BLaER1 treated with 17β-estradiol and CSF1 and Interleukin-3, amounts not matched to agents 10 nM and 100 nM (cell line): ENCODE data around the gene SST.
A peak's percentile ranks its signal among the peaks of the same experiment; 100 is the strongest.

Experiments used
- H3K27ac ChIP-seq, 11 experiments: shearing (Covaris generic); formaldehyde crosslinking; 2 replicates each; pipeline ENCODE4 v1.8.1; 2022
- H3K27me3 ChIP-seq, 11 experiments: shearing (Covaris generic); formaldehyde crosslinking; 2 replicates each; pipeline ENCODE4 v1.8.1; 2022
- H3K36me3 ChIP-seq, 11 experiments: shearing (Covaris generic); formaldehyde crosslinking; 2 replicates each; pipeline ENCODE4 v1.8.1; 2022
- H3K4me1 ChIP-seq, 10 experiments: shearing (Covaris generic); formaldehyde crosslinking; 2 replicates each; pipeline ENCODE4 v1.8.1; 2022
- H3K4me2 ChIP-seq, 11 experiments: shearing (Covaris generic); formaldehyde crosslinking; 2 replicates each; pipeline ENCODE4 v1.8.1; 2022
- H3K4me3 ChIP-seq, 10 experiments: shearing (Covaris generic); formaldehyde crosslinking; 2 replicates each; pipeline ENCODE4 v1.8.1; 2022
- H3K9ac ChIP-seq, 11 experiments: shearing (Covaris generic); formaldehyde crosslinking; 2 replicates each; pipeline ENCODE4 v1.8.1; 2022
- H3K9me3 ChIP-seq, 11 experiments: shearing (Covaris generic); formaldehyde crosslinking; replicated peaks in 1 of 11; 2 replicates each; pipeline ENCODE4 v1.8.1; 2022
- H4K20me1 ChIP-seq, 11 experiments: shearing (Covaris generic); formaldehyde crosslinking; 2 replicates each; pipeline ENCODE4 v1.8.1; 2022
- Cebpa-rat ChIP-seq, 11 experiments: shearing (Covaris generic); IDR thresholded peaks; 2 replicates each; pipeline ENCODE4 v1.8.1; 2022

The SST gene

GRCh38 chr3:187706971-187707370 is 36.8 kb upstream of the SST start:
- Histone ChIP-seq H3K4me1 (peaks cover 0 to 8% (median 0%) of the 10 kb centered on the region in 10 experiments; a peak in 1 of 20 replicates), H3K4me2 (peak overlapping the region in 1 of 11 experiments; percentile 26; a peak in 2 of 22 replicates), H3K27me3 (no peaks in the 10 kb centered on the region), H3K36me3 (no peaks in the 10 kb centered on the region), H3K9me3 (no peaks in the 10 kb centered on the region), H3K4me3 (no peak overlapping the region), H4K20me1 (no peaks in the 10 kb centered on the region), H3K27ac (no peak overlapping the region), H3K9ac (no peak overlapping the region)
- TF ChIP-seq Cebpa-rat (IDR thresholded peaks at IDR 0.05) = no peak

- H4K20me1 ChIP-seq = no peaks in the 10 kb centered on the region
- H3K27ac ChIP-seq = no peak overlapping the region
- no peaks in the 10 kb centered on the region for H3K9me3 ChIP-seq
- H3K27me3 ChIP-seq = no peaks in the 10 kb centered on the region
- H3K9ac ChIP-seq = no peak overlapping the region
- H3K4me3 ChIP-seq = no peak overlapping the region
- no peak for TF ChIP-seq Cebpa-rat (IDR thresholded peaks at IDR 0.05)
- no peak overlapping the region for H3K4me2 ChIP-seq
- H3K4me1 ChIP-seq = peaks cover 0 to 8% (median 0%) of the 10 kb centered on the region in 10 experiments; a peak in 1 of 20 replicates
- H3K36me3 ChIP-seq = no peaks in the 10 kb centered on the region
These were observed 35.0 kb upstream of the SST start for GRCh38 chr3:187705164-187705563.

GRCh38 chr3:187702507-187703033 is 32.4 kb upstream of the SST start, which contains the start of gene RTP2:
RTP2 (minus strand) TSS chr3:187702557; CDS start chr3:187702128, 429 bp downstream.
- H3K27ac ChIP-seq = no peak within 1 kb of the TSS
- no peak within 1 kb of the TSS for H3K9ac ChIP-seq
- H3K4me1 ChIP-seq = peaks cover 0 to 8% (median 0%) of the 10 kb centered on the region in 10 experiments; a peak in 1 of 20 replicates
- no peaks in the 10 kb centered on the region for H4K20me1 ChIP-seq
- no peaks in the 10 kb centered on the region for H3K9me3 ChIP-seq
- no peak within 1 kb of the TSS for H3K4me3 ChIP-seq
- H3K36me3 ChIP-seq = no peaks in the 10 kb centered on the region
- H3K4me2 ChIP-seq = no peak within 1 kb of the TSS
- no peaks in the 10 kb centered on the region for H3K27me3 ChIP-seq
- TF ChIP-seq Cebpa-rat (IDR thresholded peaks at IDR 0.05) = no peak

GRCh38 chr3:187700249-187700648 is 30.1 kb upstream of the SST start:
- H3K9me3 ChIP-seq = no peaks in the 10 kb centered on the region
- H3K9ac ChIP-seq = no peak overlapping the region
- H3K27me3 ChIP-seq = no peaks in the 10 kb centered on the region
- peaks cover 0 to 4% (median 1%) of the 10 kb centered on the region in 10 experiments; a peak in 4 of 20 replicates for H3K4me1 ChIP-seq
- H3K36me3 ChIP-seq = no peaks in the 10 kb centered on the region
- no peak overlapping the region for H3K4me2 ChIP-seq
- H3K4me3 ChIP-seq = no peak overlapping the region
- no peak overlapping the region for H3K27ac ChIP-seq
- no peak for TF ChIP-seq Cebpa-rat (IDR thresholded peaks at IDR 0.05)
- no peaks in the 10 kb centered on the region for H4K20me1 ChIP-seq

- H3K4me3 ChIP-seq = no peak overlapping the region
- H3K27ac ChIP-seq = no peak overlapping the region
- no peak overlapping the region for H3K9ac ChIP-seq
- peaks cover 0 to 7% (median 2%) of the 10 kb centered on the region in 10 experiments; a peak in 5 of 20 replicates for H3K4me1 ChIP-seq
- H4K20me1 ChIP-seq = no peaks in the 10 kb centered on the region
- H3K36me3 ChIP-seq = no peaks in the 10 kb centered on the region
- no peaks in the 10 kb centered on the region for H3K9me3 ChIP-seq
- no peak for TF ChIP-seq Cebpa-rat (IDR thresholded peaks at IDR 0.05)
- H3K4me2 ChIP-seq = no peak overlapping the region
- H3K27me3 ChIP-seq = no peaks in the 10 kb centered on the region
These were observed 28.6 kb upstream of the SST start for GRCh38 chr3:187698499-187699399.

GRCh38 chr3:187696021-187696420 is 25.8 kb upstream of the SST start:
- no peak overlapping the region for H3K27ac ChIP-seq
- H3K9me3 ChIP-seq = peaks cover 0 to 9% (median 0%) of the 10 kb centered on the region in 11 experiments; a peak in 1 of 22 replicates
- no peak overlapping the region for H3K9ac ChIP-seq
- no peaks in the 10 kb centered on the region for H3K36me3 ChIP-seq
- H3K27me3 ChIP-seq = no peaks in the 10 kb centered on the region; a peak in 1 of 22 replicates
- H3K4me3 ChIP-seq = no peak overlapping the region
- H3K4me2 ChIP-seq = no peak overlapping the region
- H4K20me1 ChIP-seq = no peaks in the 10 kb centered on the region
- no peak for TF ChIP-seq Cebpa-rat (IDR thresholded peaks at IDR 0.05)
- peaks cover 0 to 7% (median 3%) of the 10 kb centered on the region in 10 experiments; a peak in 6 of 20 replicates for H3K4me1 ChIP-seq

- H3K27ac ChIP-seq = no peak overlapping the region
These were observed 25.3 kb upstream of the SST start for GRCh38 chr3:187695449-187695848.

GRCh38 chr3:187694801-187695200 is 24.6 kb upstream of the SST start:
- Histone ChIP-seq H3K4me2 (peak overlapping the region in 1 of 11 experiments; percentile 42; a peak in 2 of 22 replicates), H4K20me1 (no peaks in the 10 kb centered on the region), H3K9me3 (peaks cover 0 to 9% (median 0%) of the 10 kb centered on the region in 11 experiments; a peak in 1 of 22 replicates), H3K4me1 (peaks cover 0 to 7% (median 4%) of the 10 kb centered on the region in 10 experiments; a peak in 6 of 20 replicates), H3K4me3 (no peak overlapping the region), H3K27me3 (peaks cover 0 to 3% (median 0%) of the 10 kb centered on the region in 11 experiments; a peak in 1 of 22 replicates), H3K27ac (no peak overlapping the region), H3K36me3 (no peaks in the 10 kb centered on the region), H3K9ac (no peak overlapping the region)
- TF ChIP-seq Cebpa-rat (IDR thresholded peaks at IDR 0.05) = no peak

More at GRCh38 chr3:187695449-187695848, 25.3 kb upstream of the SST start:
- peaks cover 0 to 7% (median 4%) of the 10 kb centered on the region in 10 experiments; a peak in 6 of 20 replicates for H3K4me1 ChIP-seq
- H4K20me1 ChIP-seq = no peaks in the 10 kb centered on the region
- H3K9ac ChIP-seq = no peak overlapping the region
- H3K27me3 ChIP-seq = no peaks in the 10 kb centered on the region; a peak in 1 of 22 replicates
- peak overlapping the region; percentile 2 to 51 (median 19); a peak in 9 of 22 replicates for H3K4me2 ChIP-seq
- TF ChIP-seq Cebpa-rat (IDR thresholded peaks at IDR 0.05) = no peak
- peaks cover 0 to 9% (median 0%) of the 10 kb centered on the region in 11 experiments; a peak in 1 of 22 replicates for H3K9me3 ChIP-seq
- H3K36me3 ChIP-seq = no peaks in the 10 kb centered on the region
- H3K4me3 ChIP-seq = no peak overlapping the region

- H3K9me3 ChIP-seq = peaks cover 0 to 9% (median 0%) of the 10 kb centered on the region in 11 experiments; a peak in 1 of 22 replicates
- H3K4me3 ChIP-seq = no peak overlapping the region
- peaks cover 0 to 7% (median 4%) of the 10 kb centered on the region in 10 experiments; a peak in 6 of 20 replicates for H3K4me1 ChIP-seq
- H3K9ac ChIP-seq = no peak overlapping the region
- peaks cover 0 to 5% (median 0%) of the 10 kb centered on the region in 11 experiments; a peak in 3 of 22 replicates for H3K27me3 ChIP-seq
- no peak overlapping the region for H3K27ac ChIP-seq
- H4K20me1 ChIP-seq = no peaks in the 10 kb centered on the region
- H3K4me2 ChIP-seq = no peak overlapping the region
- H3K36me3 ChIP-seq = no peaks in the 10 kb centered on the region
- TF ChIP-seq Cebpa-rat (IDR thresholded peaks at IDR 0.05) = no peak
These were observed 23.2 kb upstream of the SST start for GRCh38 chr3:187693431-187693830.
